CD4-positive, alpha-beta T cell treated with Interleukin-12 subunit alpha and Interleukin-12 subunit beta, for 1 hour (primary cell): ENCODE results near the gene ATP2B2.

Source experiments
- DNase-seq: peaks from one replicate; pipeline ENCODE4 v3.0.0-alpha.2; 2020

ATP2B2 gene

GRCh38 chr3:10528046-10528445 lies 22.7 kb upstream of the ATP2B2 start:
- DNase-seq: no peak

GRCh38 chr3:10527295-10528001 lies 22.1 kb upstream of the ATP2B2 start:
- DNase-seq: no peak

- no peak for DNase-seq
These were observed 21.0 kb upstream of the ATP2B2 start for GRCh38 chr3:10526366-10526765.

GRCh38 chr3:10524799-10525301 lies 19.5 kb upstream of the ATP2B2 start:
- no peak for DNase-seq

GRCh38 chr3:10524270-10524669 lies 18.9 kb upstream of the ATP2B2 start:
- no peak for DNase-seq

- no peak for DNase-seq
These were observed 18.2 kb upstream of the ATP2B2 start for GRCh38 chr3:10523561-10523960.

GRCh38 chr3:10522646-10523303 lies 17.4 kb upstream of the ATP2B2 start:
- no peak for DNase-seq

- DNase-seq: no peak
These were observed 16.5 kb upstream of the ATP2B2 start for GRCh38 chr3:10521772-10522441.

GRCh38 chr3:10520072-10520471 lies 14.7 kb upstream of the ATP2B2 start:
- no peak for DNase-seq

GRCh38 chr3:10519236-10519635 lies 13.8 kb upstream of the ATP2B2 start:
- no peak for DNase-seq

- DNase-seq: no peak
These were observed 13.2 kb upstream of the ATP2B2 start for GRCh38 chr3:10518506-10519150.

GRCh38 chr3:10517627-10518026 lies 12.2 kb upstream of the ATP2B2 start:
- no peak for DNase-seq

- DNase-seq: no peak
These were observed 11.4 kb upstream of the ATP2B2 start for GRCh38 chr3:10516544-10517452.

GRCh38 chr3:10515884-10516495 lies 10.6 kb upstream of the ATP2B2 start:
- DNase-seq: no peak

- DNase-seq: no peak
These were observed 10.0 kb upstream of the ATP2B2 start for GRCh38 chr3:10515396-10515795.

GRCh38 chr3:10514407-10515069 lies 9.2 kb upstream of the ATP2B2 start:
- no peak for DNase-seq

- DNase-seq: no peak
These were observed 7.9 kb upstream of the ATP2B2 start for GRCh38 chr3:10513306-10513705.

GRCh38 chr3:10512687-10513086 lies 7.3 kb upstream of the ATP2B2 start:
- no peak for DNase-seq

GRCh38 chr3:10511809-10512494 lies 6.6 kb upstream of the ATP2B2 start:
- no peak for DNase-seq

GRCh38 chr3:10510743-10511432 lies 5.5 kb upstream of the ATP2B2 start:
- no peak for DNase-seq
